ENCODE data around the gene RAB33B. TPM values are rescaled to one million over a fixed set of nuclear protein-coding genes. Genes with fewer than 3 reads are reported as not detected.
A peak's percentile ranks its signal among the peaks of the same experiment; 100 is the strongest.

Gene RAB33B
- total and polyA plus RNA-seq, 4 experiments from 2014 or later, result 9.4 to 16.6 (median 13.3) TPM

GRCh38 chr4:139514382-139515059 lies 60.6 kb downstream of the RAB33B start:
- POLR2A ChIA-PET (ENCODE audit: partially characterized antibody), result no interaction called here
- Histone ChIP-seq H3K27ac (ENCODE audit: low read depth, low read length) (no peak overlapping the region), H3K4me1 (ENCODE audit: insufficient read depth, low read length) (no peaks in the 10 kb centered on the region), H3K36me3 (ENCODE audit: insufficient read depth, low read length) (peaks cover 11% of the 10 kb centered on the region), H3K4me3 (ENCODE audit: low read length in 2 of 2) (no peak overlapping the region), H3K9me3 (ENCODE audit: control insufficient read depth in 1 of 2, low read length in 2 of 2) (no peaks in the 10 kb centered on the region), H3K27me3 (ENCODE audit: insufficient read depth, low read length) (no peaks in the 10 kb centered on the region)
- H3K27ac Mint-ChIP-seq, result no peak overlapping the region
- no peak overlapping the region for H3K4me3 Mint-ChIP-seq
- H3K9me3 Mint-ChIP-seq, result no peaks in the 10 kb centered on the region
- intact Hi-C loops (cut with micrococcal nuclease), result no loop called here
- CTCF ChIA-PET (ENCODE audit: partially characterized antibody), result interaction anchor here (0.7 to 1.0 kb wide), 2 partner anchors 17 to 309 kb away, joined by 3 read pairs; no protein-coding TSS in a partner anchor
- DNase-seq, result no peak
- peaks cover 0 to 5% (median 1%) of the 10 kb centered on the region in 4 donors for H3K4me1 Mint-ChIP-seq
- peaks cover 48 to 70% of the 10 kb centered on the region in 2 donors for H3K36me3 Mint-ChIP-seq
- no peaks in the 10 kb centered on the region for H3K27me3 Mint-ChIP-seq

GRCh38 chr4:139515531-139515958 lies 61.6 kb downstream of the RAB33B start:
- intact Hi-C loops (cut with micrococcal nuclease), result no loop called here
- H3K27me3 Mint-ChIP-seq, result no peaks in the 10 kb centered on the region
- Histone ChIP-seq H3K4me3 (ENCODE audit: low read length in 2 of 2) (no peak overlapping the region), H3K27ac (ENCODE audit: low read depth, low read length) (no peak overlapping the region), H3K9me3 (ENCODE audit: control insufficient read depth in 1 of 2, low read length in 2 of 2) (no peaks in the 10 kb centered on the region), H3K4me1 (ENCODE audit: insufficient read depth, low read length) (no peaks in the 10 kb centered on the region), H3K27me3 (ENCODE audit: insufficient read depth, low read length) (no peaks in the 10 kb centered on the region), H3K36me3 (ENCODE audit: insufficient read depth, low read length) (peaks cover 8% of the 10 kb centered on the region)
- no peaks in the 10 kb centered on the region for H3K9me3 Mint-ChIP-seq
- H3K4me3 Mint-ChIP-seq, result no peak overlapping the region
- H3K27ac Mint-ChIP-seq, result peak overlapping the region in 3 of 7 donors; percentile 35 to 48 (median 44)
- DNase-seq, result no peak
- peaks cover 45 to 71% of the 10 kb centered on the region in 2 donors for H3K36me3 Mint-ChIP-seq
- ChIA-PET POLR2A (ENCODE audit: partially characterized antibody) (no interaction called here), CTCF (ENCODE audit: partially characterized antibody) (interaction anchor here (1.0 to 1.3 kb wide), 2 partner anchors 15 to 18 kb away, joined by 3 to 8 read pairs; no protein-coding TSS in a partner anchor)
- H3K4me1 Mint-ChIP-seq, result peaks cover 0 to 5% (median 1%) of the 10 kb centered on the region in 4 donors

- Histone ChIP-seq H3K27me3 (ENCODE audit: insufficient read depth, low read length) (no peaks in the 10 kb centered on the region), H3K27ac (ENCODE audit: low read depth, low read length) (no peak overlapping the region), H3K9me3 (ENCODE audit: control insufficient read depth in 1 of 2, low read length in 2 of 2) (no peaks in the 10 kb centered on the region), H3K4me3 (ENCODE audit: low read length in 2 of 2) (no peak overlapping the region), H3K36me3 (ENCODE audit: insufficient read depth, low read length) (peaks cover 6% of the 10 kb centered on the region), H3K4me1 (ENCODE audit: insufficient read depth, low read length) (peaks cover 18% of the 10 kb centered on the region)
- no peak overlapping the region for H3K4me3 Mint-ChIP-seq
- no peaks in the 10 kb centered on the region for H3K9me3 Mint-ChIP-seq
- no peak overlapping the region for H3K27ac Mint-ChIP-seq
- H3K36me3 Mint-ChIP-seq, result peaks cover 55 to 59% of the 10 kb centered on the region in 2 donors
- H3K4me1 Mint-ChIP-seq, result peaks cover 8 to 23% (median 18%) of the 10 kb centered on the region in 4 donors
- H3K27me3 Mint-ChIP-seq, result no peaks in the 10 kb centered on the region
- ChIA-PET CTCF (ENCODE audit: partially characterized antibody) (interaction anchor here (0.5 to 1.9 kb wide), 3 partner anchors 9 to 491 kb away, joined by 3 to 8 read pairs (median 3); no protein-coding TSS in a partner anchor), POLR2A (ENCODE audit: partially characterized antibody) (interaction anchor here (0.9 kb wide), 1 partner anchor 68 kb away, joined by 3 read pairs; no protein-coding TSS in a partner anchor)
- intact Hi-C loops (cut with micrococcal nuclease), result no loop called here
- DNase-seq, result no peak
Observed at GRCh38 chr4:139521754-139522401, 68.0 kb downstream of the RAB33B start.

GRCh38 chr4:139522457-139522856 lies 68.5 kb downstream of the RAB33B start:
- H3K36me3 Mint-ChIP-seq, result peaks cover 51 to 58% of the 10 kb centered on the region in 2 donors

GRCh38 chr4:139523076-139523475 lies 69.2 kb downstream of the RAB33B start:
- Mint-ChIP-seq H3K27me3 (no peaks in the 10 kb centered on the region), H3K4me1 (peaks cover 8 to 23% (median 19%) of the 10 kb centered on the region in 4 donors), H3K36me3 (peaks cover 51 to 60% of the 10 kb centered on the region in 2 donors), H3K27ac (peak overlapping the region in 2 of 7 donors; percentile 35 to 64), H3K4me3 (no peak overlapping the region), H3K9me3 (no peaks in the 10 kb centered on the region)
- H3K36me3 ChIP-seq (ENCODE audit: insufficient read depth, low read length), result peaks cover 6% of the 10 kb centered on the region
- no peaks in the 10 kb centered on the region for H3K9me3 ChIP-seq (ENCODE audit: control insufficient read depth in 1 of 2, low read length in 2 of 2)
- no peak overlapping the region for H3K27ac ChIP-seq (ENCODE audit: low read depth, low read length)
- intact Hi-C loops (cut with micrococcal nuclease), result no loop called here
- no peak for DNase-seq
- POLR2A ChIA-PET (ENCODE audit: partially characterized antibody), result interaction anchor here (0.9 kb wide), 1 partner anchor 70 kb away, joined by 3 read pairs; no protein-coding TSS in a partner anchor
- H3K4me1 ChIP-seq (ENCODE audit: insufficient read depth, low read length), result peaks cover 18% of the 10 kb centered on the region
- CTCF ChIA-PET (ENCODE audit: partially characterized antibody), result interaction anchor here (1.1 to 1.9 kb wide), 2 partner anchors 8 to 492 kb away, joined by 3 to 8 read pairs; no protein-coding TSS in a partner anchor
- no peak overlapping the region for H3K4me3 ChIP-seq (ENCODE audit: low read length in 2 of 2)
- no peaks in the 10 kb centered on the region for H3K27me3 ChIP-seq (ENCODE audit: insufficient read depth, low read length)

More at GRCh38 chr4:139522457-139522856, 68.5 kb downstream of the RAB33B start:
- ChIA-PET CTCF (ENCODE audit: partially characterized antibody) (interaction anchor here (0.5 to 1.9 kb wide), 3 partner anchors 8 to 492 kb away, joined by 3 to 8 read pairs (median 3); no protein-coding TSS in a partner anchor), POLR2A (ENCODE audit: partially characterized antibody) (interaction anchor here (0.9 kb wide), 1 partner anchor 69 kb away, joined by 3 read pairs; no protein-coding TSS in a partner anchor)
- intact Hi-C loops (cut with micrococcal nuclease), result no loop called here
- no peaks in the 10 kb centered on the region for H3K27me3 ChIP-seq (ENCODE audit: insufficient read depth, low read length)
- peaks cover 18% of the 10 kb centered on the region for H3K4me1 ChIP-seq (ENCODE audit: insufficient read depth, low read length)
- H3K4me3 ChIP-seq (ENCODE audit: low read length in 2 of 2), result no peak overlapping the region
- H3K27ac ChIP-seq (ENCODE audit: low read depth, low read length), result no peak overlapping the region
- H3K9me3 ChIP-seq (ENCODE audit: control insufficient read depth in 1 of 2, low read length in 2 of 2), result no peaks in the 10 kb centered on the region
- H3K27me3 Mint-ChIP-seq, result no peaks in the 10 kb centered on the region
- no peak overlapping the region for H3K27ac Mint-ChIP-seq
- no peaks in the 10 kb centered on the region for H3K9me3 Mint-ChIP-seq
- no peak overlapping the region for H3K4me3 Mint-ChIP-seq
- H3K36me3 ChIP-seq (ENCODE audit: insufficient read depth, low read length), result peaks cover 6% of the 10 kb centered on the region
- peaks cover 8 to 23% (median 19%) of the 10 kb centered on the region in 4 donors for H3K4me1 Mint-ChIP-seq
- DNase-seq, result no peak

- Mint-ChIP-seq H3K9me3 (no peaks in the 10 kb centered on the region), H3K27me3 (no peaks in the 10 kb centered on the region), H3K4me3 (no peak overlapping the region), H3K4me1 (peaks cover 15 to 28% (median 19%) of the 10 kb centered on the region in 4 donors), H3K36me3 (peaks cover 54 to 62% of the 10 kb centered on the region in 2 donors), H3K27ac (peak overlapping the region in 1 of 7 donors; percentile 13)
- H3K4me1 ChIP-seq (ENCODE audit: insufficient read depth, low read length), result peaks cover 18% of the 10 kb centered on the region
- peaks cover 6% of the 10 kb centered on the region for H3K36me3 ChIP-seq (ENCODE audit: insufficient read depth, low read length)
- H3K27ac ChIP-seq (ENCODE audit: low read depth, low read length), result no peak overlapping the region
- POLR2A ChIA-PET (ENCODE audit: partially characterized antibody), result no interaction called here
- no peak for DNase-seq
- H3K27me3 ChIP-seq (ENCODE audit: insufficient read depth, low read length), result no peaks in the 10 kb centered on the region
- H3K4me3 ChIP-seq (ENCODE audit: low read length in 2 of 2), result no peak overlapping the region
- CTCF ChIA-PET (ENCODE audit: partially characterized antibody), result no interaction called here
- intact Hi-C loops (cut with micrococcal nuclease), result no loop called here
- H3K9me3 ChIP-seq (ENCODE audit: control insufficient read depth in 1 of 2, low read length in 2 of 2), result no peaks in the 10 kb centered on the region
Observed at GRCh38 chr4:139524062-139524631, 70.2 kb downstream of the RAB33B start.

Measured in CD4-positive, alpha-beta memory T cell (primary cell).